GM21737 (cell line): ENCODE results near the gene RLIM.
"Not testable (repeated sequence)": the region's sequence is repeated elsewhere in the genome, so short reads cannot be mapped to it uniquely, and the experiment has no call there.

Experiments
- ATAC-seq: cut with Tn5 transposase; IDR thresholded peaks from one replicate; pipeline ENCODE4 v1.9.1; 2021; ENCODE audit warnings: mild to moderate bottlenecking, moderate library complexity; ENCODE audit not compliant: unreplicated experiment

RLIM gene

GRCh38 chrX:74614093-74614909 lies at the start of gene RLIM:
TSS of gene RLIM (minus strand) at chrX:74614624. CDS start at chrX:74595977, 18,647 bp downstream.
- peak; percentile 97 for ATAC-seq

GRCh38 chrX:74656079-74656745 lies 41.8 kb upstream of the RLIM start:
- no peak for ATAC-seq

GRCh38 chrX:74654953-74655352 lies 40.5 kb upstream of the RLIM start:
- ATAC-seq = not testable (repeated sequence)

- ATAC-seq = no peak
Observed at GRCh38 chrX:74636749-74637314, 22.4 kb upstream of the RLIM start.

GRCh38 chrX:74613370-74614092 lies 893 bp downstream of the RLIM start:
- no peak for ATAC-seq

- no peak for ATAC-seq
Observed at GRCh38 chrX:74606799-74607198, 7.6 kb downstream of the RLIM start.

GRCh38 chrX:74606342-74606741 lies 8.1 kb downstream of the RLIM start:
- ATAC-seq = no peak

- ATAC-seq = no peak
Observed at GRCh38 chrX:74603040-74603439, 11.4 kb downstream of the RLIM start.

GRCh38 chrX:74602142-74602541 lies 12.3 kb downstream of the RLIM start:
- ATAC-seq = no peak

GRCh38 chrX:74593593-74593992 lies 20.8 kb downstream of the RLIM start:
- no peak for ATAC-seq

GRCh38 chrX:74585766-74586165 lies 28.7 kb downstream of the RLIM start:
- ATAC-seq = no peak

GRCh38 chrX:74579597-74580198 lies 34.7 kb downstream of the RLIM start:
- no peak for ATAC-seq

GRCh38 chrX:74578137-74578536 lies 36.3 kb downstream of the RLIM start:
- ATAC-seq = no peak

GRCh38 chrX:74557378-74557777 lies 57.0 kb downstream of the RLIM start:
- ATAC-seq = no peak

- ATAC-seq = no peak
Observed at GRCh38 chrX:74551934-74552333, 62.5 kb downstream of the RLIM start.

GRCh38 chrX:74550295-74550802 lies 64.1 kb downstream of the RLIM start:
- peak; percentile 82 for ATAC-seq

GRCh38 chrX:74546984-74547383 lies 67.4 kb downstream of the RLIM start:
- no peak for ATAC-seq

GRCh38 chrX:74545880-74546523 lies 68.4 kb downstream of the RLIM start:
- no peak for ATAC-seq

GRCh38 chrX:74540635-74541249 lies 73.7 kb downstream of the RLIM start:
- no peak for ATAC-seq
